GM12878 (cell line): ENCODE measurements around the gene HDGFL1. TPM values are rescaled to one million over a fixed set of nuclear protein-coding genes. Genes with fewer than 3 reads are reported as not detected.

Source experiments
- ATAC-seq: fragments of 200-7000 bp; cut with Tn5 transposase; 3 replicates; pipeline ENCODE4 v1.9.1; 2020; ENCODE audit warnings: mild to moderate bottlenecking, moderate library complexity
- BruUV-seq: library from RNA; stranded (reverse); fragments of 400-500 nt; replicated peaks from 2 replicates; lab custom pipeline; 2021; lab: Mats Ljungman, UMichigan
- CTCF ChIA-PET: fragments of 300-600 bp; sonication (Branson Sonifier 250); formaldehyde crosslinking; extraction: SDS; loops from one replicate; lab custom pipeline; 2021; ENCODE audit warnings: inconsistent platforms; lab: Yijun Ruan, JAX
- POLR2A ChIA-PET: fragments of 350-600 bp; formaldehyde crosslinking; extraction: SDS; loops from one replicate; lab custom pipeline; 2021; ENCODE audit warnings: inconsistent platforms; lab: Charles Lee
- RAD21 ChIA-PET: fragments of 300-600 bp; sonication (Branson Sonifier 250); formaldehyde crosslinking; loops from one replicate; lab custom pipeline; 2023; ENCODE audit warnings: antibody characterized with exemption; ENCODE audit not compliant: unreplicated experiment; lab: Charles Lee
- SMC1A ChIA-PET: fragments of 300-600 bp; sonication (Branson Sonifier 250); formaldehyde crosslinking; loops from one replicate; lab custom pipeline; 2023; ENCODE audit not compliant: unreplicated experiment, uncharacterized antibody; lab: Charles Lee
- DNase-seq: peaks from one replicate; pipeline ENCODE4 v3.0.0-alpha.2; 2011; ENCODE audit warnings: low read depth, low spot score
- FAIRE-seq: peaks from 3 replicates; lab custom pipeline; 2011; peaks lifted over from hg19 to GRCh38; lab: Jason Lieb, UNC
- H2AFZ ChIP-seq: 2 replicates; pipeline ENCODE4 v1.6.0; 2011; ENCODE audit warnings: low read depth, low read length, control low read depth; ENCODE audit not compliant: control insufficient read depth
- H3K27ac ChIP-seq: 2 replicates; pipeline ENCODE4 v1.5.1; 2011; ENCODE audit warnings: control low read depth; ENCODE audit not compliant: control insufficient read depth, insufficient read depth
- H3K27me3 ChIP-seq, 2 experiments: replicated peaks in 1 of 2; 2 replicates each; pipeline versions ENCODE4 v1.6.0 to v1.6.1; 2011; ENCODE audit warnings: low read length in 1 of 2; ENCODE audit not compliant: control insufficient read depth in 2 of 2, insufficient read depth in 2 of 2
- H3K36me3 ChIP-seq, 2 experiments: 2 replicates each; pipeline ENCODE4 v1.5.1; 2011; ENCODE audit warnings: low read length in 1 of 2; ENCODE audit not compliant: control insufficient read depth in 2 of 2, insufficient read depth in 2 of 2
- H3K4me1 ChIP-seq: 2 replicates; pipeline ENCODE4 v1.6.1; 2011; ENCODE audit warnings: mild to moderate bottlenecking, low read length, moderate library complexity, mixed read lengths; ENCODE audit not compliant: control insufficient read depth, insufficient read depth
- H3K4me2 ChIP-seq: 2 replicates; pipeline ENCODE4 v1.6.0; 2011; ENCODE audit warnings: control low read depth; ENCODE audit not compliant: control insufficient read depth, insufficient read depth
- H3K4me3 ChIP-seq: fragments of 200-600 bp; sonication (generic); 2 replicates; pipeline ENCODE4 v1.5.1; 2016
- H3K79me2 ChIP-seq: 2 replicates; pipeline ENCODE4 v1.6.0; 2011; ENCODE audit warnings: low read length; ENCODE audit not compliant: control insufficient read depth, insufficient read depth
- H3K9ac ChIP-seq: 2 replicates; pipeline ENCODE4 v1.8.0; 2011; ENCODE audit warnings: low read length, control low read depth, mixed read lengths; ENCODE audit not compliant: control insufficient read depth, insufficient read depth
- H3K9me3 ChIP-seq: replicated peaks from 3 replicates; pipeline ENCODE4 v1.5.1; 2011; ENCODE audit warnings: mild to moderate bottlenecking, low read length; ENCODE audit not compliant: control insufficient read depth, insufficient read depth
- H4K20me1 ChIP-seq: 2 replicates; pipeline ENCODE4 v1.6.0; 2011; ENCODE audit not compliant: control insufficient read depth, insufficient read depth
- NBN ChIP-seq: fragments of 450-650 bp; IDR thresholded peaks from 2 replicates; pipeline ENCODE4 v1.6.1; 2016
- NRF1 ChIP-seq: conservative IDR thresholded peaks from 2 replicates; pipeline ENCODE4 v1.6.1; 2011; ENCODE audit warnings: mild to moderate bottlenecking, low read depth, low read length, improper control_type of control experiment
- RELA ChIP-seq: fragments of 450-650 bp; IDR thresholded peaks from 2 replicates; pipeline ENCODE4 v1.8.0; 2014; ENCODE audit warnings: borderline replicate concordance; ENCODE audit not compliant: partially characterized antibody
- SP1 ChIP-seq: IDR thresholded peaks from one replicate; pipeline ENCODE4 v1.6.1; 2011; ENCODE audit warnings: low read depth, low read length
- TAF1 ChIP-seq: IDR thresholded peaks from 2 replicates; pipeline ENCODE4 v1.6.1; 2011; ENCODE audit warnings: mild to moderate bottlenecking, low read depth, low read length, borderline replicate concordance
- YBX1 ChIP-seq: fragments of 450-650 bp; IDR thresholded peaks from 2 replicates; pipeline ENCODE4 v1.6.1; 2016; ENCODE audit warnings: antibody characterized with exemption
- WGBS: methylation state at CpG from one replicate; pipeline ENCODE4 v1.1.6; 2016; ENCODE audit warnings: low lambda C conversion rate; ENCODE audit not compliant: insufficient replicate concordance, insufficient coverage; ENCODE audit errors: missing lambda C conversion rate; 5-methylcytosine and 5-hydroxymethylcytosine counted together
- in situ Hi-C: fragments of 300-500 bp; cut with MboI; formaldehyde crosslinking; loops from 9 replicates; pipeline ENCODE4 v1.14.3; 2018; ENCODE audit warnings: mixed read lengths
- intact Hi-C: fragments of 100-400 bp; cut with micrococcal nuclease; formaldehyde crosslinking; loops from one replicate; pipeline ENCODE4 v1.14.2; 2022; ENCODE audit not compliant: unreplicated experiment
- polyA plus RNA-seq, 11 experiments: library from polyadenylated mRNA; depleted of rRNA in 4 of 11; unstranded in 6 of 11; stranded (reverse) in 5 of 11; fragments of >200 nt; fragmentation: Nextera tagmentation in 4 of 11; fragmentation: Illumina TruSeq in 1 of 11; extraction: Ambion mirVana in 4 of 11; extraction: Trizol in 1 of 11; gene quantifications; 1 replicate in 1 of 11; 2 replicates in 10 of 11; pipeline versions ENCODE4 v1.2.1 to v1.2.3, GENCODE V29; 2011 to 2016; ENCODE audit warnings: inconsistent platforms in 2 of 11, missing spikeins in 2 of 11, low read depth in 1 of 11
- total RNA-seq, 4 experiments: library from RNA; depleted of rRNA in 3 of 4; stranded (reverse); fragments of >200 nt in 3 of 4; fragmentation: Illumina TruSeq in 1 of 4; extraction: Trizol in 1 of 4; gene quantifications; 2 replicates each; pipeline versions ENCODE4 v1.2.1 to v1.2.3, GENCODE V29; 2013 to 2021
- TF ChIP-seq, protein P1 (sequence below): fragments of 450-650 bp; IDR thresholded peaks from 2 replicates; pipeline ENCODE4 v1.6.1; 2017; ENCODE audit warnings: mild to moderate bottlenecking
- TF ChIP-seq, protein P2 (sequence below): fragments of 450-650 bp; IDR thresholded peaks from 2 replicates; pipeline ENCODE4 v1.6.1; 2016; ENCODE audit warnings: mild to moderate bottlenecking, moderate library complexity, borderline replicate concordance

The HDGFL1 gene
- total and polyA plus RNA-seq, 10 of the 15 experiments (the other 5 are each of a cell fraction or from before 2014, with no cell fraction given), result 0.03 to 0.69 (median 0.19) TPM

DNA sequence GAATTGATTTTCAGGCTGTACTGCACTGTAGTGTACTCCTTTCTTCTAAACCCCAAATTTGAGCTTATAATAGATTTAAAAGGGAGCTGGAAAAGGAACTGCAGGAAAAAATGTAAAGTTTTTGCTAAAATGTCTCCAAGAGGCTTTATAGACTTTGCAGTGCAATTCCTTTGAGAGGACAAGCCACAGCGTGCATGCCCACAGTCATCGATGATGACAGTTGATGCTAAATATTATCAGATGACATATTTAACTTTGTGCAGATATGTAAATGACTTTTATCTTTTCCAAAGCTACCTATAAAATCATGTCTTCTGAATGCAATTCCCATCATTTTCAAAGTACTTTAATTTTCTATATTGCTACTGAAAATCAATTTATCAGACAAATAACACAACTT is 24.3 kb upstream of the HDGFL1 start:
- no peak overlapping the region for H3K9ac ChIP-seq
- H3K36me3 ChIP-seq, result no peaks in the 10 kb centered on the region
- H3K79me2 ChIP-seq, result no peaks in the 10 kb centered on the region
- DNase-seq, result no peak
- ChIA-PET POLR2A (no interaction called here), CTCF (interaction anchor here (1.1 kb wide), 1 partner anchor 14 kb away, joined by 3 read pairs; no protein-coding TSS in a partner anchor), SMC1A (interaction anchor here (0.9 to 2.3 kb wide), 2 partner anchors 11 to 13 kb away, joined by 3 to 5 read pairs; no protein-coding TSS in a partner anchor)
- H3K4me3 ChIP-seq, result no peak overlapping the region
- no peaks in the 10 kb centered on the region for H3K27me3 ChIP-seq
- no peaks in the 10 kb centered on the region for H3K9me3 ChIP-seq
- no TSS peak for BruUV-seq
- no peaks in the 10 kb centered on the region for H3K4me1 ChIP-seq
- no peak overlapping the region for H2AFZ ChIP-seq
- FAIRE-seq, result no peak
- intact Hi-C loops, result no loop called here
- no peak overlapping the region for H3K27ac ChIP-seq
- WGBS, result 94% methylated on average over 2 of the region's 2 CpGs
- in situ Hi-C loops, result no loop called here
- no peak for TF ChIP-seq RELA
- TF ChIP-seq NBN, result no peak
- TF ChIP-seq TAF1, result no peak
- TF ChIP-seq, protein P1, sequence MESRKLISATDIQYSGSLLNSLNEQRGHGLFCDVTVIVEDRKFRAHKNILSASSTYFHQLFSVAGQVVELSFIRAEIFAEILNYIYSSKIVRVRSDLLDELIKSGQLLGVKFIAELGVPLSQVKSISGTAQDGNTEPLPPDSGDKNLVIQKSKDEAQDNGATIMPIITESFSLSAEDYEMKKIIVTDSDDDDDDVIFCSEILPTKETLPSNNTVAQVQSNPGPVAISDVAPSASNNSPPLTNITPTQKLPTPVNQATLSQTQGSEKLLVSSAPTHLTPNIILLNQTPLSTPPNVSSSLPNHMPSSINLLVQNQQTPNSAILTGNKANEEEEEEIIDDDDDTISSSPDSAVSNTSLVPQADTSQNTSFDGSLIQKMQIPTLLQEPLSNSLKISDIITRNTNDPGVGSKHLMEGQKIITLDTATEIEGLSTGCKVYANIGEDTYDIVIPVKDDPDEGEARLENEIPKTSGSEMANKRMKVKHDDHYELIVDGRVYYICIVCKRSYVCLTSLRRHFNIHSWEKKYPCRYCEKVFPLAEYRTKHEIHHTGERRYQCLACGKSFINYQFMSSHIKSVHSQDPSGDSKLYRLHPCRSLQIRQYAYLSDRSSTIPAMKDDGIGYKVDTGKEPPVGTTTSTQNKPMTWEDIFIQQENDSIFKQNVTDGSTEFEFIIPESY, result no peak
- TF ChIP-seq SP1, result no peak
- no peak for TF ChIP-seq NRF1
- TF ChIP-seq YBX1, result no peak
- TF ChIP-seq, protein P2, sequence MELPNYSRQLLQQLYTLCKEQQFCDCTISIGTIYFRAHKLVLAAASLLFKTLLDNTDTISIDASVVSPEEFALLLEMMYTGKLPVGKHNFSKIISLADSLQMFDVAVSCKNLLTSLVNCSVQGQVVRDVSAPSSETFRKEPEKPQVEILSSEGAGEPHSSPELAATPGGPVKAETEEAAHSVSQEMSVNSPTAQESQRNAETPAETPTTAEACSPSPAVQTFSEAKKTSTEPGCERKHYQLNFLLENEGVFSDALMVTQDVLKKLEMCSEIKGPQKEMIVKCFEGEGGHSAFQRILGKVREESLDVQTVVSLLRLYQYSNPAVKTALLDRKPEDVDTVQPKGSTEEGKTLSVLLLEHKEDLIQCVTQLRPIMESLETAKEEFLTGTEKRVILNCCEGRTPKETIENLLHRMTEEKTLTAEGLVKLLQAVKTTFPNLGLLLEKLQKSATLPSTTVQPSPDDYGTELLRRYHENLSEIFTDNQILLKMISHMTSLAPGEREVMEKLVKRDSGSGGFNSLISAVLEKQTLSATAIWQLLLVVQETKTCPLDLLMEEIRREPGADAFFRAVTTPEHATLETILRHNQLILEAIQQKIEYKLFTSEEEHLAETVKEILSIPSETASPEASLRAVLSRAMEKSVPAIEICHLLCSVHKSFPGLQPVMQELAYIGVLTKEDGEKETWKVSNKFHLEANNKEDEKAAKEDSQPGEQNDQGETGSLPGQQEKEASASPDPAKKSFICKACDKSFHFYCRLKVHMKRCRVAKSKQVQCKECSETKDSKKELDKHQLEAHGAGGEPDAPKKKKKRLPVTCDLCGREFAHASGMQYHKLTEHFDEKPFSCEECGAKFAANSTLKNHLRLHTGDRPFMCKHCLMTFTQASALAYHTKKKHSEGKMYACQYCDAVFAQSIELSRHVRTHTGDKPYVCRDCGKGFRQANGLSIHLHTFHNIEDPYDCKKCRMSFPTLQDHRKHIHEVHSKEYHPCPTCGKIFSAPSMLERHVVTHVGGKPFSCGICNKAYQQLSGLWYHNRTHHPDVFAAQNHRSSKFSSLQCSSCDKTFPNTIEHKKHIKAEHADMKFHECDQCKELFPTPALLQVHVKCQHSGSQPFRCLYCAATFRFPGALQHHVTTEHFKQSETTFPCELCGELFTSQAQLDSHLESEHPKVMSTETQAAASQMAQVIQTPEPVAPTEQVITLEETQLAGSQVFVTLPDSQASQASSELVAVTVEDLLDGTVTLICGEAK, result no peak
- TF ChIP-seq, all 136 proteins: peak for 0
- no peak overlapping the region for H3K4me2 ChIP-seq
- no peaks in the 10 kb centered on the region for H4K20me1 ChIP-seq
- ATAC-seq, result no peak
- RAD21 ChIA-PET, result no interaction called here
